GM23338 (cell line): ENCODE data around the gene CYP1B1. TPM values are rescaled to one million over a fixed set of nuclear protein-coding genes. Genes with fewer than 3 reads are reported as not detected.

Experiments used
- ATAC-seq: fragments of 200-7000 bp; cut with Tn5 transposase; 3 replicates; pipeline ENCODE4 v1.9.1; 2020
- DNase-seq: peaks from one replicate; pipeline ENCODE4 v3.0.0-alpha.2; 2015; ENCODE audit warnings: low spot score
- H2AFZ ChIP-seq: fragments of 200-600 bp; sonication (generic); 2 replicates; pipeline ENCODE4 v1.8.0; 2016; ENCODE audit warnings: antibody characterized with exemption, mild to moderate bottlenecking, moderate library complexity
- H3F3A ChIP-seq: fragments of 200-600 bp; sonication (generic); replicated peaks from 2 replicates; pipeline ENCODE4 v1.8.0; 2017; ENCODE audit warnings: antibody characterized with exemption, mixed run types, low read depth
- H3K27ac ChIP-seq: fragments of 200-600 bp; sonication (generic); 2 replicates; pipeline ENCODE4 v1.6.1; 2016; ENCODE audit warnings: low read depth
- H3K27me3 ChIP-seq: fragments of 200-600 bp; sonication (generic); 2 replicates; pipeline ENCODE4 v1.8.0; 2016; ENCODE audit warnings: mild to moderate bottlenecking, mixed run types, moderate library complexity; ENCODE audit not compliant: insufficient read depth
- H3K36me3 ChIP-seq: fragments of 200-600 bp; sonication (generic); 2 replicates; pipeline ENCODE4 v1.8.0; 2016; ENCODE audit warnings: mild to moderate bottlenecking; ENCODE audit not compliant: insufficient read depth
- H3K4me1 ChIP-seq: fragments of 200-600 bp; sonication (generic); 2 replicates; pipeline ENCODE4 v1.8.0; 2016; ENCODE audit warnings: mild to moderate bottlenecking, moderate library complexity; ENCODE audit not compliant: insufficient read depth
- H3K4me2 ChIP-seq: fragments of 200-600 bp; sonication (generic); 2 replicates; pipeline ENCODE4 v1.7.1; 2017; ENCODE audit warnings: mixed run types
- H3K4me3 ChIP-seq: fragments of 200-600 bp; sonication (generic); 2 replicates; pipeline ENCODE4 v1.6.1; 2016; ENCODE audit warnings: mixed run types
- H3K79me2 ChIP-seq: fragments of 200-600 bp; sonication (generic); replicated peaks from 2 replicates; pipeline ENCODE4 v1.8.0; 2017; ENCODE audit warnings: mild to moderate bottlenecking; ENCODE audit not compliant: insufficient read depth
- H3K9me2 ChIP-seq: fragments of 200-600 bp; sonication (generic); 2 replicates; pipeline ENCODE4 v1.8.0; 2017; ENCODE audit not compliant: insufficient read depth
- H4K20me1 ChIP-seq: fragments of 200-600 bp; sonication (generic); replicated peaks from 2 replicates; pipeline ENCODE4 v1.8.0; 2017; ENCODE audit warnings: mild to moderate bottlenecking; ENCODE audit not compliant: insufficient read depth
- H3K27ac Mint-ChIP-seq: 2 replicates; pipeline ENCODE4 v1.8.0; 2020; ENCODE audit warnings: inconsistent platforms, mild to moderate bottlenecking, moderate library complexity, mixed read lengths
- H3K27me3 Mint-ChIP-seq: 3 replicates; pipeline ENCODE4 v1.8.0; 2022; ENCODE audit warnings: low read depth, mild to moderate bottlenecking, moderate library complexity, mixed read lengths, inconsistent platforms; ENCODE audit not compliant: insufficient read depth, poor library complexity
- H3K36me3 Mint-ChIP-seq: 3 replicates; pipeline ENCODE4 v1.8.0; 2021; ENCODE audit warnings: low read depth, mild to moderate bottlenecking, inconsistent platforms, moderate library complexity, mixed read lengths
- H3K4me1 Mint-ChIP-seq: 3 replicates; pipeline ENCODE4 v1.8.0; 2020; ENCODE audit warnings: mild to moderate bottlenecking, inconsistent platforms, mixed read lengths
- H3K4me3 Mint-ChIP-seq: 3 replicates; pipeline ENCODE4 v1.8.0; 2021; ENCODE audit warnings: moderate library complexity, mild to moderate bottlenecking, inconsistent platforms, mixed read lengths
- H3K9me3 Mint-ChIP-seq: 3 replicates; pipeline ENCODE4 v1.8.0; 2020; ENCODE audit warnings: moderate library complexity, mild to moderate bottlenecking, inconsistent platforms, mixed read lengths
- CREB1 ChIP-seq: fragments of 250-450 bp; sonication (Bioruptor Pico); IDR thresholded peaks from 2 replicates; pipeline ENCODE4 v1.5.0; 2020; ENCODE audit warnings: low read depth, mild to moderate bottlenecking, moderate library complexity
- CTCF ChIP-seq, 2 experiments: fragments of 200-600 bp in 1 of 2; sonication (generic) in 1 of 2; conservative IDR thresholded peaks; 2 replicates each; pipeline versions ENCODE4 v1.5.1 to v1.6.1; 2016 to 2017; ENCODE audit warnings: antibody characterized with exemption in 2 of 2, low read depth in 2 of 2, mild to moderate bottlenecking in 2 of 2, moderate library complexity in 1 of 2
- EZH2 ChIP-seq: fragments of 200-600 bp; sonication (generic); IDR thresholded peaks from one replicate; pipeline ENCODE4 v1.8.0; 2017; ENCODE audit warnings: antibody characterized with exemption, mild to moderate bottlenecking, low read depth; ENCODE audit not compliant: unreplicated experiment
- EZH2phosphoT487 ChIP-seq: fragments of 200-600 bp; sonication (generic); IDR thresholded peaks from one replicate; pipeline ENCODE4 v1.8.1; 2018; ENCODE audit warnings: antibody characterized with exemption; ENCODE audit not compliant: unreplicated experiment
- JUNB ChIP-seq: IDR thresholded peaks from one replicate; pipeline ENCODE4 v1.6.1; 2016; ENCODE audit warnings: antibody characterized with exemption; ENCODE audit not compliant: unreplicated experiment
- NANOG ChIP-seq: IDR thresholded peaks from 2 replicates; pipeline ENCODE4 v1.6.1; 2016; ENCODE audit warnings: antibody characterized with exemption, borderline replicate concordance
- POLR2AphosphoS5 ChIP-seq: IDR thresholded peaks from 2 replicates; pipeline ENCODE4 v1.6.1; 2016; ENCODE audit warnings: antibody characterized with exemption, low read depth
- STAT1 ChIP-seq: IDR thresholded peaks from one replicate; pipeline ENCODE4 v1.6.1; 2016; ENCODE audit warnings: antibody characterized with exemption; ENCODE audit not compliant: unreplicated experiment
- ZNF114 ChIP-seq: fragments of 250-450 bp; sonication (Bioruptor Pico); IDR thresholded peaks from 2 replicates; pipeline ENCODE4 v1.5.0; 2020; ENCODE audit warnings: mild to moderate bottlenecking, moderate library complexity
- ZNF331 ChIP-seq: fragments of 250-450 bp; sonication (Bioruptor Pico); IDR thresholded peaks from 2 replicates; pipeline ENCODE4 v1.5.0; 2020; ENCODE audit warnings: low read depth, mild to moderate bottlenecking, moderate library complexity
- ZNF462 ChIP-seq: fragments of 250-450 bp; sonication (Bioruptor Pico); IDR thresholded peaks from 2 replicates; pipeline ENCODE4 v1.5.0; 2020; ENCODE audit warnings: mild to moderate bottlenecking, moderate library complexity
- polyA plus RNA-seq: library from polyadenylated mRNA; unstranded; fragments of >200 nt; fragmentation: Nextera tagmentation; extraction: Ambion mirVana; gene quantifications from 2 replicates; pipeline ENCODE4 v1.2.1, GENCODE V29; 2016
- total RNA-seq: library from RNA; depleted of rRNA; stranded (reverse); fragments of >200 nt; shearing (Covaris generic); gene quantifications from 2 replicates; pipeline ENCODE4 v1.2.3, GENCODE V29; 2014
- TF ChIP-seq, protein P1 (sequence below): IDR thresholded peaks from one replicate; pipeline ENCODE4 v1.6.1; 2018; ENCODE audit warnings: antibody characterized with exemption; ENCODE audit not compliant: unreplicated experiment
- TF ChIP-seq, protein P2 (sequence below): IDR thresholded peaks from 2 replicates; pipeline ENCODE4 v1.6.1; 2016; ENCODE audit warnings: antibody characterized with exemption

The CYP1B1 gene
- total and polyA plus RNA-seq, 2 experiments from 2014 or later = 3.3 to 6.2 TPM

GRCh38 chr2:38093527-38094165, 17.7 kb upstream of the CYP1B1 start:
- no peaks in the 10 kb centered on the region; the same call in 2 of the 3 replicates for H3K9me3 Mint-ChIP-seq
- no peak overlapping the region for H3K4me3 Mint-ChIP-seq
- Histone ChIP-seq H3K9me2 (0 out of 2 replicates have a peak, but pooled peaks cover 6% of the 10 kb centered on the region), H3K4me3 (no peak overlapping the region), H3K27ac (no peak overlapping the region), H3K27me3 (peaks cover 52% of the 10 kb centered on the region), H2AFZ (no peak overlapping the region), H3K36me3 (no peaks in the 10 kb centered on the region), H4K20me1 (no peaks in the 10 kb centered on the region), H3K4me1 (peaks cover 64% of the 10 kb centered on the region), H3F3A (no peaks in the 10 kb centered on the region), H3K79me2 (no peaks in the 10 kb centered on the region), H3K4me2 (no peak overlapping the region)
- no peak overlapping the region for H3K27ac Mint-ChIP-seq
- H3K4me1 Mint-ChIP-seq = peaks cover 56% of the 10 kb centered on the region
- TF ChIP-seq, protein P1, sequence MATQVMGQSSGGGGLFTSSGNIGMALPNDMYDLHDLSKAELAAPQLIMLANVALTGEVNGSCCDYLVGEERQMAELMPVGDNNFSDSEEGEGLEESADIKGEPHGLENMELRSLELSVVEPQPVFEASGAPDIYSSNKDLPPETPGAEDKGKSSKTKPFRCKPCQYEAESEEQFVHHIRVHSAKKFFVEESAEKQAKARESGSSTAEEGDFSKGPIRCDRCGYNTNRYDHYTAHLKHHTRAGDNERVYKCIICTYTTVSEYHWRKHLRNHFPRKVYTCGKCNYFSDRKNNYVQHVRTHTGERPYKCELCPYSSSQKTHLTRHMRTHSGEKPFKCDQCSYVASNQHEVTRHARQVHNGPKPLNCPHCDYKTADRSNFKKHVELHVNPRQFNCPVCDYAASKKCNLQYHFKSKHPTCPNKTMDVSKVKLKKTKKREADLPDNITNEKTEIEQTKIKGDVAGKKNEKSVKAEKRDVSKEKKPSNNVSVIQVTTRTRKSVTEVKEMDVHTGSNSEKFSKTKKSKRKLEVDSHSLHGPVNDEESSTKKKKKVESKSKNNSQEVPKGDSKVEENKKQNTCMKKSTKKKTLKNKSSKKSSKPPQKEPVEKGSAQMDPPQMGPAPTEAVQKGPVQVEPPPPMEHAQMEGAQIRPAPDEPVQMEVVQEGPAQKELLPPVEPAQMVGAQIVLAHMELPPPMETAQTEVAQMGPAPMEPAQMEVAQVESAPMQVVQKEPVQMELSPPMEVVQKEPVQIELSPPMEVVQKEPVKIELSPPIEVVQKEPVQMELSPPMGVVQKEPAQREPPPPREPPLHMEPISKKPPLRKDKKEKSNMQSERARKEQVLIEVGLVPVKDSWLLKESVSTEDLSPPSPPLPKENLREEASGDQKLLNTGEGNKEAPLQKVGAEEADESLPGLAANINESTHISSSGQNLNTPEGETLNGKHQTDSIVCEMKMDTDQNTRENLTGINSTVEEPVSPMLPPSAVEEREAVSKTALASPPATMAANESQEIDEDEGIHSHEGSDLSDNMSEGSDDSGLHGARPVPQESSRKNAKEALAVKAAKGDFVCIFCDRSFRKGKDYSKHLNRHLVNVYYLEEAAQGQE = no peak
- TF ChIP-seq ZNF331 (CRISPR knock-in tag) = no peak
- TF ChIP-seq STAT1 = no peak
- no peak for TF ChIP-seq CTCF (conservative IDR thresholded peaks at IDR 0.05; ENCODE audit: low read depth in 2 of 2)
- TF ChIP-seq CREB1 (CRISPR knock-in tag) = no peak
- no peak for TF ChIP-seq POLR2AphosphoS5
- TF ChIP-seq, protein P2, sequence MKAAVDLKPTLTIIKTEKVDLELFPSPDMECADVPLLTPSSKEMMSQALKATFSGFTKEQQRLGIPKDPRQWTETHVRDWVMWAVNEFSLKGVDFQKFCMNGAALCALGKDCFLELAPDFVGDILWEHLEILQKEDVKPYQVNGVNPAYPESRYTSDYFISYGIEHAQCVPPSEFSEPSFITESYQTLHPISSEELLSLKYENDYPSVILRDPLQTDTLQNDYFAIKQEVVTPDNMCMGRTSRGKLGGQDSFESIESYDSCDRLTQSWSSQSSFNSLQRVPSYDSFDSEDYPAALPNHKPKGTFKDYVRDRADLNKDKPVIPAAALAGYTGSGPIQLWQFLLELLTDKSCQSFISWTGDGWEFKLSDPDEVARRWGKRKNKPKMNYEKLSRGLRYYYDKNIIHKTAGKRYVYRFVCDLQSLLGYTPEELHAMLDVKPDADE = no peak
- no peak for TF ChIP-seq NANOG
- TF ChIP-seq ZNF114 (CRISPR knock-in tag) = no peak
- TF ChIP-seq EZH2 = no peak
- no peak for TF ChIP-seq ZNF462
- TF ChIP-seq JUNB = no peak
- no peak for TF ChIP-seq EZH2phosphoT487
- H3K36me3 Mint-ChIP-seq = no peaks in the 10 kb centered on the region
- H3K27me3 Mint-ChIP-seq = peaks cover 50% of the 10 kb centered on the region
- ATAC-seq = peak; percentile 63
- no peak for DNase-seq
